Mesenchymal stem cell (in vitro differentiated cells and primary cell): Measurements from ENCODE around the gene BHMT2.

ENCODE experiments used
- DNase-seq: peaks from one replicate; pipeline ENCODE4 v3.0.0-alpha.2; 2013
- H2AFZ ChIP-seq: one replicate; pipeline ENCODE4 v1.6.1; 2013; ENCODE audit warnings: low read depth, mild to moderate bottlenecking, control low read depth, inconsistent platforms, low read length, moderate library complexity
- H2AK5ac ChIP-seq: 2 replicates; pipeline ENCODE4 v1.6.1; 2013; ENCODE audit warnings: low read length, moderate library complexity, mild to moderate bottlenecking, inconsistent platforms; ENCODE audit not compliant: severe bottlenecking
- H2BK120ac ChIP-seq: one replicate; pipeline ENCODE4 v1.6.1; 2013; ENCODE audit warnings: low read depth, mild to moderate bottlenecking, inconsistent platforms, low read length, moderate library complexity
- H2BK12ac ChIP-seq, 2 experiments: one replicate each; pipeline ENCODE4 v1.6.1; 2013; ENCODE audit warnings: inconsistent platforms in 2 of 2, low read length in 2 of 2, mild to moderate bottlenecking in 2 of 2, moderate library complexity in 2 of 2, control low read depth in 1 of 2
- H2BK15ac ChIP-seq: one replicate; pipeline ENCODE4 v1.6.1; 2013; ENCODE audit warnings: mild to moderate bottlenecking, low read depth, inconsistent platforms; ENCODE audit not compliant: poor library complexity, severe bottlenecking
- H2BK5ac ChIP-seq: 2 replicates; pipeline ENCODE4 v1.6.1; 2013; ENCODE audit warnings: low read depth, mild to moderate bottlenecking, low read length, control low read depth, inconsistent platforms; ENCODE audit not compliant: poor library complexity, severe bottlenecking
- H3K14ac ChIP-seq, 2 experiments: one replicate each; pipeline ENCODE4 v1.6.1; 2013; ENCODE audit warnings: inconsistent platforms in 2 of 2, low read length in 2 of 2, control low read depth in 1 of 2, mild to moderate bottlenecking in 1 of 2, moderate library complexity in 1 of 2
- H3K18ac ChIP-seq, 2 experiments: one replicate each; pipeline ENCODE4 v1.6.1; 2013; ENCODE audit warnings: inconsistent platforms in 2 of 2, low read length in 2 of 2, control low read depth in 1 of 2, low read depth in 1 of 2, mild to moderate bottlenecking in 1 of 2
- H3K23ac ChIP-seq, 2 experiments: one replicate each; pipeline ENCODE4 v1.6.1; 2013; ENCODE audit warnings: inconsistent platforms in 2 of 2, low read length in 2 of 2, mild to moderate bottlenecking in 2 of 2, moderate library complexity in 2 of 2, control low read depth in 1 of 2
- H3K27ac ChIP-seq: 2 replicates; pipeline ENCODE4 v1.5.1; 2013; ENCODE audit warnings: mild to moderate bottlenecking, moderate library complexity, low read length, control low read depth, inconsistent platforms; ENCODE audit not compliant: poor library complexity, severe bottlenecking
- H3K27me3 ChIP-seq, 2 experiments: 2 replicates each; pipeline versions ENCODE4 v1.6.1 to v1.7.0; 2013; ENCODE audit warnings: low read length in 2 of 2, mild to moderate bottlenecking in 2 of 2, moderate library complexity in 2 of 2, control low read depth in 1 of 2, inconsistent platforms in 1 of 2; ENCODE audit not compliant: control insufficient read depth in 1 of 2, insufficient read depth in 1 of 2
- H3K36me3 ChIP-seq, 2 experiments: 2 replicates each; pipeline versions ENCODE4 v1.6.1 to v1.7.0; 2013; ENCODE audit warnings: low read length in 2 of 2, control low read depth in 1 of 2, inconsistent platforms in 1 of 2, low read depth in 1 of 2, mild to moderate bottlenecking in 1 of 2; ENCODE audit not compliant: insufficient read depth in 2 of 2, control insufficient read depth in 1 of 2
- H3K4ac ChIP-seq, 2 experiments: one replicate each; pipeline ENCODE4 v1.6.1; 2013; ENCODE audit warnings: inconsistent platforms in 2 of 2, low read length in 2 of 2, mild to moderate bottlenecking in 2 of 2, moderate library complexity in 2 of 2, control low read depth in 1 of 2, low read depth in 1 of 2
- H3K4me1 ChIP-seq: 2 replicates; pipeline ENCODE4 v1.6.1; 2013; ENCODE audit warnings: low read depth, low read length, control low read depth; ENCODE audit not compliant: control insufficient read depth, insufficient read depth
- H3K4me2 ChIP-seq: 2 replicates; pipeline ENCODE4 v1.6.1; 2013; ENCODE audit warnings: low read length, mild to moderate bottlenecking, inconsistent platforms; ENCODE audit not compliant: poor library complexity, severe bottlenecking
- H3K4me3 ChIP-seq, 2 experiments: 2 replicates each; pipeline versions ENCODE4 v1.5.1 to v1.7.0; 2013; ENCODE audit warnings: low read length in 2 of 2, mild to moderate bottlenecking in 2 of 2, control low read depth in 1 of 2, low read depth in 1 of 2; ENCODE audit not compliant: insufficient read depth in 1 of 2
- H3K79me1 ChIP-seq: replicated peaks from 2 replicates; pipeline ENCODE4 v1.6.1; 2013; ENCODE audit warnings: mild to moderate bottlenecking, control low read depth, low read length, inconsistent platforms; ENCODE audit not compliant: poor library complexity, severe bottlenecking
- H3K9ac ChIP-seq: 2 replicates; pipeline ENCODE4 v1.7.0; 2013; ENCODE audit warnings: mild to moderate bottlenecking, low read length, moderate library complexity
- H3K9me3 ChIP-seq: 2 replicates; pipeline ENCODE4 v1.7.0; 2013; ENCODE audit warnings: mild to moderate bottlenecking, low read length; ENCODE audit not compliant: control insufficient read depth
- H4K8ac ChIP-seq: one replicate; pipeline ENCODE4 v1.6.1; 2013; ENCODE audit warnings: inconsistent platforms, mild to moderate bottlenecking, low read length, moderate library complexity
- H4K91ac ChIP-seq: one replicate; pipeline ENCODE4 v1.6.1; 2013; ENCODE audit warnings: mild to moderate bottlenecking, low read length, inconsistent platforms
- WGBS: methylation state at CpG from one replicate; pipeline ENCODE4 v1.1.7; 2013; ENCODE audit warnings: mixed read lengths; 5-methylcytosine and 5-hydroxymethylcytosine counted together

The BHMT2 gene

GRCh38 chr5:79035237-79035636, 34.3 kb upstream of the BHMT2 start:
- H2BK120ac ChIP-seq: no peak overlapping the region
- H3K23ac ChIP-seq: no peak overlapping the region
- H4K8ac ChIP-seq: no peak overlapping the region
- H3K9me3 ChIP-seq: no peaks in the 10 kb centered on the region
- no peak overlapping the region for H2BK5ac ChIP-seq
- H2BK15ac ChIP-seq: no peak overlapping the region
- H3K79me1 ChIP-seq: no peaks in the 10 kb centered on the region
- H3K9ac ChIP-seq: no peak overlapping the region
- no peak overlapping the region for H4K91ac ChIP-seq
- 94% methylated on average over 3 of the region's 3 CpGs for WGBS
- H3K14ac ChIP-seq: no peak overlapping the region
- H2BK12ac ChIP-seq: no peak overlapping the region
- no peak overlapping the region for H3K4me3 ChIP-seq
- no peaks in the 10 kb centered on the region for H3K27me3 ChIP-seq
- no peak overlapping the region for H2AFZ ChIP-seq
- H2AK5ac ChIP-seq: no peak overlapping the region
- no peaks in the 10 kb centered on the region for H3K36me3 ChIP-seq
- H3K4ac ChIP-seq: no peak overlapping the region
- H3K18ac ChIP-seq: no peak overlapping the region
- H3K27ac ChIP-seq: no peak overlapping the region
- DNase-seq: no peak
- H3K4me1 ChIP-seq: peaks cover 2% of the 10 kb centered on the region
- H3K4me2 ChIP-seq: no peak overlapping the region

DNA sequence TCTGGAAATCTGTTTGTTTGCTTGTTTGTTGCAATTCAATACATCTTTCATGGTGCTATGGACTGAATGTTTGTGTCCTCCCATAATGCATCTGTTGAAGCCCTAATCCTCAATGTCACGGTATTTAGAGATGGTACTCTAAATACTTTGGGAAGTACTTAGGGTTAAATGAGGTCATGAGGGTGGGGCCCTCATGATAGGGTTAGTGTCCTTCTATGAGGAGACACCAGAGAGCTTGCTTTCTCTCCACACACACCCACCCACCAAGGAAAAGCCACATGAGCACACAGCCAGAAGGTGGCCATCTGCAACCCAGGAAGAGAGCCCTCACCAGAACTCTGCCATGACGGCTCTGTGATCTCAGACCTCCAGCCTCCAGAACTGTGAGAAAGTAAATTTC, 32.8 kb upstream of the BHMT2 start:
- Histone ChIP-seq H2BK120ac (no peak overlapping the region), H3K27ac (no peak overlapping the region), H3K27me3 (no peaks in the 10 kb centered on the region), H3K9me3 (no peaks in the 10 kb centered on the region), H4K8ac (no peak overlapping the region), H3K36me3 (no peaks in the 10 kb centered on the region), H3K23ac (no peak overlapping the region), H3K4ac (no peak overlapping the region), H3K4me1 (no peaks in the 10 kb centered on the region), H2BK5ac (no peak overlapping the region), H2AFZ (no peak overlapping the region), H2BK15ac (no peak overlapping the region), H2BK12ac (no peak overlapping the region), H3K9ac (no peak overlapping the region), H3K79me1 (no peaks in the 10 kb centered on the region), H3K18ac (no peak overlapping the region), H3K14ac (no peak overlapping the region), H3K4me3 (no peak overlapping the region), H3K4me2 (no peak overlapping the region), H2AK5ac (no peak overlapping the region), H4K91ac (no peak overlapping the region)
- WGBS: 90% methylated on average over 2 of the region's 2 CpGs
- DNase-seq: no peak

DNA sequence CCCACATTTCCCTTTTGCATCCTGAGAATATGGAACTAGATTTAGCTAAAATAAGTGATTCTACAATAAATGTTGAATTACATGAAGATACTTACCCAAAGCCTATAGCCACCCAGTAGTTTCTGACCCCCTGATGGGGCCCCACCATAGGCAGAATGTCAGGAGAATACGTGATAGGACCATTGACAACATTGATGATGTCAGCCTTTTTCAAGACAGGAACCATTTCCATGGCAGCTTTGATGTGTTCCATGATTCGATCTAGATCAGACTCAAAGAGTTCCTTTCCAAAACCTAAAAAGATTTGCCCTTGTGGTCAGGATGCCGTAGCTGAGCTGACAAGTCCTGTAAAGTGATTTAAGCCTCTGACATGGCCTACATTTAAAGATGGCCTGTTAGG, 27.4 kb upstream of the BHMT2 start:
- no peaks in the 10 kb centered on the region for H3K27me3 ChIP-seq
- H3K27ac ChIP-seq: no peak overlapping the region
- no peak overlapping the region for H3K4me2 ChIP-seq
- no peak overlapping the region for H2BK12ac ChIP-seq
- H3K36me3 ChIP-seq: no peaks in the 10 kb centered on the region
- H3K23ac ChIP-seq: no peak overlapping the region
- no peak for DNase-seq
- no peak overlapping the region for H3K18ac ChIP-seq
- H2AK5ac ChIP-seq: no peak overlapping the region
- H4K8ac ChIP-seq: no peak overlapping the region
- no peak overlapping the region for H2BK15ac ChIP-seq
- H4K91ac ChIP-seq: no peak overlapping the region
- no peak overlapping the region for H2BK5ac ChIP-seq
- no peak overlapping the region for H2BK120ac ChIP-seq
- WGBS: 84% methylated on average over 2 of the region's 3 CpGs
- no peak overlapping the region for H3K14ac ChIP-seq
- no peak overlapping the region for H3K4ac ChIP-seq
- H3K4me3 ChIP-seq: no peak overlapping the region
- no peak overlapping the region for H3K9ac ChIP-seq
- H3K4me1 ChIP-seq: no peaks in the 10 kb centered on the region
- H2AFZ ChIP-seq: no peak overlapping the region
- no peaks in the 10 kb centered on the region for H3K9me3 ChIP-seq
- no peaks in the 10 kb centered on the region for H3K79me1 ChIP-seq

- no peak overlapping the region for H3K14ac ChIP-seq
Observed at GRCh38 chr5:79047199-79047598, 22.4 kb upstream of the BHMT2 start.

More at GRCh38 chr5:79047199-79047598, 22.4 kb upstream of the BHMT2 start:
- H2BK15ac ChIP-seq: no peak overlapping the region
- peaks cover 0 to 3% of the 10 kb centered on the region in 2 experiments for H3K27me3 ChIP-seq
- no peak overlapping the region for H3K4me3 ChIP-seq
- H2BK5ac ChIP-seq: no peak overlapping the region
- H4K8ac ChIP-seq: no peak overlapping the region
- no peak overlapping the region for H2BK12ac ChIP-seq
- 98% methylated on average over 3 of the region's 3 CpGs for WGBS
- no peak overlapping the region for H3K4me2 ChIP-seq
- no peaks in the 10 kb centered on the region for H3K79me1 ChIP-seq
- H2AFZ ChIP-seq: no peak overlapping the region
- H3K36me3 ChIP-seq: no peaks in the 10 kb centered on the region
- no peak overlapping the region for H2BK120ac ChIP-seq
- no peak for DNase-seq
- no peaks in the 10 kb centered on the region for H3K4me1 ChIP-seq
- no peak overlapping the region for H4K91ac ChIP-seq
- no peak overlapping the region for H2AK5ac ChIP-seq
- peaks cover 17% of the 10 kb centered on the region for H3K9me3 ChIP-seq
- H3K27ac ChIP-seq: no peak overlapping the region
- no peak overlapping the region for H3K9ac ChIP-seq
- no peak overlapping the region for H3K18ac ChIP-seq
- no peak overlapping the region for H3K4ac ChIP-seq
- no peak overlapping the region for H3K23ac ChIP-seq
